Activated CD8-positive, alpha-beta memory T cell treated with anti-CD3 and anti-CD28 coated beads, Interleukin-2, amount 50 U/mL, for 4 hours (primary cell): ENCODE results near the gene RMDN2.
"Not testable (repeated sequence)": the region's sequence is repeated elsewhere in the genome, so short reads cannot be mapped to it uniquely, and the experiment has no call there.

ENCODE experiments used
- DNase-seq: peaks from one replicate; pipeline ENCODE4 v3.0.0-alpha.2; 2020

The RMDN2 gene

GRCh38 chr2:37997629-37998028 is 72.5 kb downstream of the RMDN2 start:
- DNase-seq = no peak

GRCh38 chr2:38000485-38001222 is 75.6 kb downstream of the RMDN2 start:
- DNase-seq = no peak

DNA sequence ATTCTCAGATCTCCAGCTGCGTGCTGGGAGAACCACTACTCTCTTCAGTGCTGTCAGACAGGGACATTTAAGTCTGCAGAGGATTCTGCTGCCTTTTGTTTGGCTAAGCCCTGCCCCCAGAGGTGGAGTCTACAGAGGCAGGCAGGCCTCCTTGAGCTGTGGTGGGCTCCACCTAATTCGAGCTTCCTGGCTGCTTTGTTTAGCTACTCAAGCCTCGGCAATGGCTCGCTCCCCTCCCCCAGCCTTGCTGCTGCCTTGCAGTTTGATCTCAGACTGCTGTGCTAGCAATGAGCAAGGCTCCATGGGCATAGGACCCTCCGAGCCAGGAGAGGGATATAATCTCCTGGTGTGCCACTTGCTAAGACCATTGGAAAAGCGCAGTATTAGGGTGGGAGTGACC is 85.1 kb downstream of the RMDN2 start:
- DNase-seq = not testable (repeated sequence)

DNA sequence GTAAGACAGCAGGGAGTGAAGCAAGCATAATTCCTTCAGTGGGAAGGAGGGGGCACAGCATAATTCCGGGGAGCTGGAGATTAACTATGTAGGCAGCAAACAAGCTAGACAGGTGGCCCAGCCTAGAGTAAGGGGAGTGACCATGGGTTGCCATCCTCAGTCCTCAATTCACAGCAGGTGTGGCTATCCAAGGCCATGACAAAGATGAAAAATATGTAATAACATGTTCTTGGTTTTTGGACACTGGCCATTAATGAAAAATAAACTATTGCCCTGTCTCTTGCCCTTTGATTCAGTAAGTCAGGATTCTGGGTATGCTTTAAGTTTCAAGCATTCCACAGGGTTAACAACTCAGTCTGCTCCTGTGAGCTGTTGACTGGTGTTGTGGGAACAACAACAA is 85.9 kb downstream of the RMDN2 start:
- DNase-seq = no peak

- no peak for DNase-seq
These were observed 88.2 kb downstream of the RMDN2 start for GRCh38 chr2:38013158-38013752.

DNA sequence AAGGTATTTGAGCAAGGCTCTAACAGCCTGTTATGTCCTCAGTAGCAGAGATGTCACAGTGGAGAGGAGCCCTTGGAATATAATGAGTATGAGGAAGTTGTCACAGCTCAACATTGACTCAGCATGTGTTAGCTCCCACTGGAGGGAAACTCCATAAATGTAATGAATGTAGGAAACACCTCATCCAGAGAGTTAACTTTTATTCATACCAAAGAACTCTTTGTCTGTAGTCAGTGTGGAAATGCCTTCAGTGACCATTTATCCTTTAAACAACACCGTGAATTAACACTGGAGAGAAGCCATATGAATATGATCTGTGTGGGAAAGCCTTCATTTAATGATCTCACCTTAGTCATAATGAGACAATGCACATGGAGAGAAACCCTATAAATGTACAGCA is 91.1 kb downstream of the RMDN2 start:
- no peak for DNase-seq

DNA sequence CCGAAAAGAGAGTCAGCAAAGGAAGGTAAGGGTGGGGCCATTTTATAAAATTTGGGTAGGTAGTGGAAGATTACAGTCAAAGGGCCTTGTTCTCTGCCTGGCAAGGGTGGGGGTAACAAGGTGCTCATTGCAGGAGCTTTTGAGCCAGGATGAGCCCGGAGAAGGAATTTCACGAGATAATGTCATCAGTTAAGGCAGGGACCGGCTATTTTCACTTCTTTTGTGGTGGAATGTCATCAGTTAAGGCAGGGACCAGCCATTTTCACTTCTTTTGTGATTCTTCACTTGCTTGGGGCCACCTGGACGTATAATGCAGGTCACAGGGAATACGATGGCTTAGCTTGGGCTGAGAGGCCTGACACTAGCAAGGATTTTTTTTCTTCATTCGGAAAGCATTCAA is 92.7 kb downstream of the RMDN2 start:
- DNase-seq = no peak

- not testable (repeated sequence) for DNase-seq
These were observed 95.4 kb downstream of the RMDN2 start for GRCh38 chr2:38020359-38021069.

GRCh38 chr2:38021589-38021988 is 96.5 kb downstream of the RMDN2 start:
- DNase-seq = no peak

GRCh38 chr2:38026846-38027245 is 101.8 kb downstream of the RMDN2 start:
- no peak for DNase-seq

- DNase-seq = no peak
These were observed 103.7 kb downstream of the RMDN2 start for GRCh38 chr2:38028829-38029228.

GRCh38 chr2:38029512-38029911 is 104.4 kb downstream of the RMDN2 start:
- no peak for DNase-seq

DNA sequence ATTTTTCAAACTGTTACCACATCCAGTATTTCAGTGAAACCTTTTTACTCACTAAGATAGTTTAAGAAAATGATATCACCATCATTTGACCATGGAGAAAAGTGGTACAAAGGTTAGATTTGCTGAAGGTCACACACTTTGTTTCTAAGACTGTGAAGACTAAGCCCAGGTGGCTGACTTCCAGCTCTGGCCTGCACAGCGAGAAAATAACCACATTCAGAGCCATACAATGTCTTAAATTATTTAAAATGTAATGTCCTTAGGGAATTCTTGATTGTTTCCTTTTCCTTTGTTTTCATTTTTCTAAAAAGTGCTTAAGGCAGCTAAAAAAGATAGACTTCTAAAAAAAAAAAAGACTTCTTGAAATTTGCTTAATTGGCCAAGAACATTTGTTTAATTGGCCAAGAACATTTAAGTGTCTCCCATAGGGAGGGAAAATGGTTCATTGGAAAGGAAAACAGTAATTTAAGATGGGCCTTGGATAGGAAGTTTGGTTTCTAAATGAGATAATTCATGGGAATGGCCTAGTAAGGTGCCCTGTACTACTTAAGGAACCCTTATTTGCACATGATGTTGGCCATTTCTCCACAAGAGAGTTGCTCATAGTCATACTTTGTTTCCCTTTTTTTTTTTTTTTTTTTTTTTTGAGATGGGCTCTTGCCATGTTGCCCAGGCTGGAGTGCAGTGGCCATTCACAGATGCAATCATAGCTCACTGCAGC is 105.7 kb downstream of the RMDN2 start:
- no peak for DNase-seq

- no peak for DNase-seq
These were observed 107.9 kb downstream of the RMDN2 start for GRCh38 chr2:38032946-38033345.

GRCh38 chr2:38033646-38034045 is 108.6 kb downstream of the RMDN2 start:
- DNase-seq = no peak

DNA sequence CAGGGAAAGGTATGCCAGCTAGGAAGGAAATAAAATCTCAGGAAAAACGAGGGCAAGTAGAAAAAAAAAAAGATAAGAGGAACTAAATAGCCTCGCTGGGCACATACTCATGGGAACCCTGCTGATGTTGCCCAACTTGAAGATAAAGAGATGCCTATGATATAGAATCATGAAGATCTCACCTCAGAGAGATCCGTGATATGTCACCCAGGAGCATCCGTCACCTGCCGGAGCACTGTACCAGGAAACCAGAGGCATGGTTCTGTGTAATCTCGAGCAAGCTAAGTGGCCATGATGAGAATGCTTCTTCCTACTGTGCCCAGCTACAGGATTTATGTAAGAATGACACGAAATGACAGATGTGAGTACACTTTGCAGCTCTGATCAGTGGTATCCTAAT is 110.9 kb downstream of the RMDN2 start:
- no peak for DNase-seq

DNA sequence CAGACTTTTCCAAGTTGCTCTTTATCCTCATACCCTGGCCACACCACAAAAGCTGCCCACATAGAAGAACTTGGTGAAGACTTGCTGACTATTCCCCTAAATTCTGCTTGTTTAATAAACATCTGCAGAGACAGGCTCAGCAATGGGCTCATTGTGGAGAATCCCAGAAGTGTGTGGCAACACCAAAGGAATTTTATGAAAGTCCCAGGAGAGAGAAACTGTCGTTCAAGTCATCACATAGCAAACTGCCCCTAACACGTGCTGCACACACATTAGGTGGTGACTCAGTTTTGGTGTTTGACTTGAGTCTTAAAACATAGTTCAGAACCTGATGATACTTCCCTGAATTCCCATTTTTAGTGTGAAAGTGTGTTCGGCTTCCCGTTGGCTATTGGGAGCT is 112.2 kb downstream of the RMDN2 start:
- DNase-seq = no peak

GRCh38 chr2:38037757-38038621 is 112.9 kb downstream of the RMDN2 start:
- DNase-seq = no peak

DNA sequence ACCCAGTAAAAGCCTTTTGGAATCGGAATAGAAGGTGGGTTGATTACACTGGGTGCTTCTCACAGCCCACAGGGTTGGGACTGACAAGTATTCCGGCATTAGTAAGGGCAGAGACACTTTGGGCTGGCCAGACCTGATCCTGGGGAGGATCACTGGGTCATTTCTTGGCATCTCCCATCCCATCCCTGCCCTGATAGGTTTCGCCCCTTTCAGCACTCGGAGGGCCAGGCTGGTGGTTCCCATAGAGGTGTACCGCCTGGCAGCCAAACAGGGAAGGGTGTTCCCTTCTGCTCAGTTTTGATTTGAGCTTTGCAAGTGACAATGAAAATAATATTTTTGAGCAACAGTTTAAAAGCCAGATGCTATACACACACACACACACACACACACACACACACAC is 113.6 kb downstream of the RMDN2 start:
- no peak for DNase-seq

- no peak for DNase-seq
These were observed 114.2 kb downstream of the RMDN2 start for GRCh38 chr2:38039121-38039910.

- no peak for DNase-seq
These were observed 120.7 kb downstream of the RMDN2 start for GRCh38 chr2:38045811-38046210.

- no peak for DNase-seq
These were observed 131.1 kb downstream of the RMDN2 start for GRCh38 chr2:38056216-38056615.
